HCT116 (cell line): Measurements from ENCODE around the gene SLC38A8.

Source experiments
- CEBPB ChIP-seq: IDR thresholded peaks from 2 replicates; pipeline ENCODE4 v1.6.1; 2012; ENCODE audit warnings: low read depth
- EGR1 ChIP-seq: IDR thresholded peaks from 2 replicates; pipeline ENCODE4 v1.6.1; 2012; ENCODE audit warnings: low read depth
- EZH2 ChIP-seq: fragments of 200-600 bp; sonication (generic); IDR thresholded peaks from 2 replicates; pipeline ENCODE4 v1.6.1; 2017; ENCODE audit warnings: antibody characterized with exemption, mixed run types
- EZH2phosphoT487 ChIP-seq: fragments of 200-600 bp; IDR thresholded peaks from 2 replicates; pipeline ENCODE4 v1.6.1; 2018; ENCODE audit warnings: antibody characterized with exemption, borderline replicate concordance
- POLR2A ChIP-seq: IDR thresholded peaks from 2 replicates; pipeline ENCODE4 v1.7.0; 2011; ENCODE audit warnings: borderline replicate concordance; ENCODE audit not compliant: insufficient read depth, insufficient read length; ENCODE audit errors: extremely low read depth
- POLR2AphosphoS5 ChIP-seq: IDR thresholded peaks from 2 replicates; pipeline ENCODE4 v1.6.1; 2011; ENCODE audit warnings: mild to moderate bottlenecking, low read depth, low read length, moderate library complexity
- SRF ChIP-seq: IDR thresholded peaks from 2 replicates; pipeline ENCODE4 v1.6.1; 2012; ENCODE audit warnings: low read depth
- ZFX ChIP-seq: fragments of 450-650 bp; IDR thresholded peaks from 2 replicates; pipeline ENCODE4 v1.6.1; 2017
- TF ChIP-seq, protein P1 (sequence below), 3 experiments: fragments of 200-600 bp in 1 of 3; sonication (generic) in 1 of 3; IDR thresholded peaks in 2 of 3; conservative IDR thresholded peaks in 1 of 3; 2 replicates each; pipeline ENCODE4 v1.5.1; 2012 to 2017; ENCODE audit warnings: low read depth in 2 of 3, low read length in 2 of 3, antibody characterized with exemption in 1 of 3, borderline replicate concordance in 1 of 3, control low read depth in 1 of 3, mild to moderate bottlenecking in 1 of 3, mixed read lengths in 1 of 3, mixed run types in 1 of 3, moderate library complexity in 1 of 3; ENCODE audit not compliant: insufficient read depth in 1 of 3
- TF ChIP-seq, protein P2 (sequence below): IDR thresholded peaks from 2 replicates; pipeline ENCODE4 v1.6.1; 2012
- TF ChIP-seq, protein P3 (sequence below): IDR thresholded peaks from 2 replicates; pipeline ENCODE4 v1.6.1; 2012; ENCODE audit warnings: low read depth

DNA sequence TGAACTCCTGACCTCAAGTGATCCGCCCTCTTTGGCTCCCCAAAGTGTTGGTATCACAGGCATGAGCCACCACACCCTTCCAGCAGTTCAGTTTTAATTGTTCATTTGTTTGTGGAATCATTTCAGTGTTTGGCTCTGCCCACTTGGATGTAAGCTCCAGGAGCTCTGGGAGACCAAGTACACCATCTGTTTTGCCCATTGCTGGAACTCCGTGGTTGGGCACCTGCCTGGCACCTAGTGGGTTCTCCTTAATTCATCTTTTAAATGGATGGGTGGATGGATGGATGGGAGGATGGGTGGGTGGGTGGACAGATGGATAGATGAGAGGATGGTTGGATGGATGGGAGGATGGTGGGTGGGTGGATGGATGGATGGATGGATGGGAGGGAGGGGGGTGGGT, 75.5 kb downstream of the SLC38A8 start:
- TF ChIP-seq, protein P1, sequence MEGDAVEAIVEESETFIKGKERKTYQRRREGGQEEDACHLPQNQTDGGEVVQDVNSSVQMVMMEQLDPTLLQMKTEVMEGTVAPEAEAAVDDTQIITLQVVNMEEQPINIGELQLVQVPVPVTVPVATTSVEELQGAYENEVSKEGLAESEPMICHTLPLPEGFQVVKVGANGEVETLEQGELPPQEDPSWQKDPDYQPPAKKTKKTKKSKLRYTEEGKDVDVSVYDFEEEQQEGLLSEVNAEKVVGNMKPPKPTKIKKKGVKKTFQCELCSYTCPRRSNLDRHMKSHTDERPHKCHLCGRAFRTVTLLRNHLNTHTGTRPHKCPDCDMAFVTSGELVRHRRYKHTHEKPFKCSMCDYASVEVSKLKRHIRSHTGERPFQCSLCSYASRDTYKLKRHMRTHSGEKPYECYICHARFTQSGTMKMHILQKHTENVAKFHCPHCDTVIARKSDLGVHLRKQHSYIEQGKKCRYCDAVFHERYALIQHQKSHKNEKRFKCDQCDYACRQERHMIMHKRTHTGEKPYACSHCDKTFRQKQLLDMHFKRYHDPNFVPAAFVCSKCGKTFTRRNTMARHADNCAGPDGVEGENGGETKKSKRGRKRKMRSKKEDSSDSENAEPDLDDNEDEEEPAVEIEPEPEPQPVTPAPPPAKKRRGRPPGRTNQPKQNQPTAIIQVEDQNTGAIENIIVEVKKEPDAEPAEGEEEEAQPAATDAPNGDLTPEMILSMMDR (IDR thresholded peaks at IDR 0.05 in 2 of 3, conservative IDR thresholded peaks at IDR 0.05 in 1 of 3; ENCODE audit: borderline replicate concordance in 1 of 3, insufficient read depth in 1 of 3, low read depth in 2 of 3, low read length in 2 of 3), result no peak
- TF ChIP-seq SRF, result no peak
- no peak for TF ChIP-seq EGR1
- TF ChIP-seq ZFX, result no peak
- TF ChIP-seq EZH2phosphoT487, result no peak
- TF ChIP-seq EZH2, result no peak
- TF ChIP-seq POLR2AphosphoS5, result no peak
- TF ChIP-seq CEBPB, result no peak
- TF ChIP-seq, protein P2, sequence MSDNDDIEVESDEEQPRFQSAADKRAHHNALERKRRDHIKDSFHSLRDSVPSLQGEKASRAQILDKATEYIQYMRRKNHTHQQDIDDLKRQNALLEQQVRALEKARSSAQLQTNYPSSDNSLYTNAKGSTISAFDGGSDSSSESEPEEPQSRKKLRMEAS, result no peak
- TF ChIP-seq, protein P3, sequence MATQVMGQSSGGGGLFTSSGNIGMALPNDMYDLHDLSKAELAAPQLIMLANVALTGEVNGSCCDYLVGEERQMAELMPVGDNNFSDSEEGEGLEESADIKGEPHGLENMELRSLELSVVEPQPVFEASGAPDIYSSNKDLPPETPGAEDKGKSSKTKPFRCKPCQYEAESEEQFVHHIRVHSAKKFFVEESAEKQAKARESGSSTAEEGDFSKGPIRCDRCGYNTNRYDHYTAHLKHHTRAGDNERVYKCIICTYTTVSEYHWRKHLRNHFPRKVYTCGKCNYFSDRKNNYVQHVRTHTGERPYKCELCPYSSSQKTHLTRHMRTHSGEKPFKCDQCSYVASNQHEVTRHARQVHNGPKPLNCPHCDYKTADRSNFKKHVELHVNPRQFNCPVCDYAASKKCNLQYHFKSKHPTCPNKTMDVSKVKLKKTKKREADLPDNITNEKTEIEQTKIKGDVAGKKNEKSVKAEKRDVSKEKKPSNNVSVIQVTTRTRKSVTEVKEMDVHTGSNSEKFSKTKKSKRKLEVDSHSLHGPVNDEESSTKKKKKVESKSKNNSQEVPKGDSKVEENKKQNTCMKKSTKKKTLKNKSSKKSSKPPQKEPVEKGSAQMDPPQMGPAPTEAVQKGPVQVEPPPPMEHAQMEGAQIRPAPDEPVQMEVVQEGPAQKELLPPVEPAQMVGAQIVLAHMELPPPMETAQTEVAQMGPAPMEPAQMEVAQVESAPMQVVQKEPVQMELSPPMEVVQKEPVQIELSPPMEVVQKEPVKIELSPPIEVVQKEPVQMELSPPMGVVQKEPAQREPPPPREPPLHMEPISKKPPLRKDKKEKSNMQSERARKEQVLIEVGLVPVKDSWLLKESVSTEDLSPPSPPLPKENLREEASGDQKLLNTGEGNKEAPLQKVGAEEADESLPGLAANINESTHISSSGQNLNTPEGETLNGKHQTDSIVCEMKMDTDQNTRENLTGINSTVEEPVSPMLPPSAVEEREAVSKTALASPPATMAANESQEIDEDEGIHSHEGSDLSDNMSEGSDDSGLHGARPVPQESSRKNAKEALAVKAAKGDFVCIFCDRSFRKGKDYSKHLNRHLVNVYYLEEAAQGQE, result no peak
- no peak for TF ChIP-seq POLR2A
